HG02588 (cell line): Measurements from ENCODE around the gene DNAJC15.

Source experiments
- ATAC-seq: cut with Tn5 transposase; IDR thresholded peaks from one replicate; pipeline ENCODE4 v1.9.1; 2021; ENCODE audit warnings: mild to moderate bottlenecking, moderate library complexity; ENCODE audit not compliant: unreplicated experiment

The DNAJC15 gene

DNA sequence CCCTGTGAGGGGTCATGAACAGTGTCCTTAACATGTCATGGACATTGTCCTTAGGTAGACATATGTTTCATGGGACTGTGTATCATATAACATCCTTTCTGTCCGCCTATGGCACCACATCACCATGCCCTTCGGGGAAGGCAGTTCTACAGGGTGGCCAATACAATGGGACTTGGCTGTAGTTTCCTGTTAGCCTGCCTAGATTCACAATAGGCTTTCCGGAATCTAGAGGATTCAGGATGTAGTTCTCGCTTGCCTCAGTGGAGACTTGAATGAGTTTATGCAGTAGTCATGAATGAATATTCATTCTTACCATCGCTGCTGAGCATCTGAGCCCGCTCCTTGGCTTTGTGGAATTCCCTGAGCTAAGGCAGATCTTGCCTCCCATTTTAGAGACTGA lies 100.5 kb downstream of the DNAJC15 start:
- ATAC-seq: no peak

- no peak for ATAC-seq
Measured at GRCh38 chr13:43124490-43124889, 101.1 kb downstream of the DNAJC15 start.

DNA sequence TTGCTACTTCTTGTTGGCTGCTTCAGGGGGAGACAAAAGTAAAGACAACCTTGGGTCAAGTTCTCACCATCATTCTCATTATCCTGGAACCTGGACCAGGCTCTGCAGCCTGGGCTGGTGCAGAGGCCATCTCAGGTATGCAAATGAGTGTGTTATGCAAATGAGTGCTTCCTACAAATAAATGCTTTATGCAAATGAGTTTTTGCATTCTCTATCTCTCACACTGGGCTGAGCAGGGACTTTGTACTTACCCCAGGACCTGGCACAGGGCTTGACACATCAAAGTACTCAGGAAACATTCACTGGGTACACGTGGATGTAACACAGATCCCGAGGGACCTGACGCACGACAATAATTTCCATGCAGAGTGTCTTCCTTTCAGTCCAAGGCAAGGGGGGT lies 103.0 kb downstream of the DNAJC15 start:
- ATAC-seq: no peak

DNA sequence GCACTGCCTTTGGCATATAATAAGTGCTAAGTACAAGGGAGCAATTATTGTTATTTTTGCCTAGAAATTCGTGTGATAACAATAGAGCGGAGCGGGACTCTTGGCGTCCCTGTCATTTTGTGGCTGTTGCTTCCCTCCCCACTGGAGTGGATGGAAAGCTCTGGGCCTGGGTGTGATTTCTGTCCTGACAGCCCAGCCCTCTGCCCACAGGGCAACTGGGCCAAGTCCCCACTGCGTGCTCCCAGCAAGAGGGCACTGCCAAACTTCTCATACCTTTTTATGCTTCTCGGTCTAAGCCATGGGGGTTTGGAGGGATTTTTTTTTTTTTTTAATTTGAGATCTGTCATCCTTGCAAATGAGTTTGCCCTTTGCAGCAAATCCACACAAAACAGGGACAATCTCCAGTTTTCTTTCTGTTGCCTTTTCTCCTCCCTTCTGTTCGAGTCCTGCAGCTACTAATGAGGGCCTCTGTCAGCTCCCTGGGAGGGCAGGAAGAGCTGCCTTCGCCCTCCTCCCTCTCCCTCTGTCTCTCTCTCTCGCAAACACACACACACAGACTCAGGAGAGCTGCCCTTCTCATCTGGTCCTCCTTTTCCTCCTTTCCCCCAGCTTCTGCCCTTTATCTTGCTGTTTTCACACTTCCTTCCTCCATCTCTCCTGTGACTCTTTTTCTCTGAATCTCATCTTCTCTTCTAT lies 103.9 kb downstream of the DNAJC15 start:
- no peak for ATAC-seq

GRCh38 chr13:43127827-43128226 lies 104.4 kb downstream of the DNAJC15 start:
- no peak for ATAC-seq

- ATAC-seq: no peak
Measured at GRCh38 chr13:43128504-43128961, 105.1 kb downstream of the DNAJC15 start.

DNA sequence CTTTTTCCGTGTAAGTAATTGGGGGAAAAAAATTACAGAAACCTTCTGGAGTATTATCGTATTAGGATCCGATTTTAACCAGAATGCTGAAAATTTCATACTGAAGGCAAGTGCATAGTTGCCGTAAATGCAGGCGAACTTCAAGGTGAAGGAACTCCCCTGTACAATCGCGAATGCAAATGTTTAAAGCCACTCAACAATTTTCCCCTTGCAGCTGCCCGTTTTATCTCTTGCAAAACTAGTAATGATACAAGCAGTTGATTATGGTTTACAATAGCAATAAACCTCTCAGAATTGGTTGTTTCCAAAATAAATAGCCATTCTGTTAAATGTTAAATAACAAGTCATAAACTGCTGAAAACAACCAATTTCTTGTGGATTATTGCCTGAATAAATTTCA lies 105.7 kb downstream of the DNAJC15 start:
- ATAC-seq: no peak

DNA sequence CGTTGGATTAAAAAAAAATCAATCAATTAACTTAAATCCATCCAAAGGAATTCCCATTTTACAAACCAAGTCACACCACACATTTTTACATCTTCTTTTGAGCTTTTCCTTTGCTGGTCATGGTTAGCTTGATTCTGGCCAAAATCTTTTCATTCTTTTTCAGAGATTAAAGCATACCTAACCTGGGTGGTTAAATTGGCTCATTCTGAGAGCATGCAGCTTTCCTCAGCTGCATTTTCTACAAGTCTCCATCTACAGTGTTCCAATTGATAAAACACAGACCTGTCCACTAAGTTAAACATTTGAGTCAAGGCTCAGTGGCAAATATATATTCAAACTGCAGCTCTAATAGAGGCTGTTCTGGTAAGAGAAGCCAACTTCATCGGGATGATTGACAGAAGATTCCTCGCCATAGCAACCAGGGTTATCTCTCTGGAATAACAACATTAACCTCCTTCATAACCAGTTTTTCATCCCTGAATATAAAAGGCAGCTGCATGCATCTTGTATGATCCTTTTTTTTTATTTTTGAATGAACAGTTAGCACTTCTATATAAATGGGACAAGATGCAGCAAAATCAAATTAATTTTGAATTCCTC lies 106.2 kb downstream of the DNAJC15 start:
- no peak for ATAC-seq

DNA sequence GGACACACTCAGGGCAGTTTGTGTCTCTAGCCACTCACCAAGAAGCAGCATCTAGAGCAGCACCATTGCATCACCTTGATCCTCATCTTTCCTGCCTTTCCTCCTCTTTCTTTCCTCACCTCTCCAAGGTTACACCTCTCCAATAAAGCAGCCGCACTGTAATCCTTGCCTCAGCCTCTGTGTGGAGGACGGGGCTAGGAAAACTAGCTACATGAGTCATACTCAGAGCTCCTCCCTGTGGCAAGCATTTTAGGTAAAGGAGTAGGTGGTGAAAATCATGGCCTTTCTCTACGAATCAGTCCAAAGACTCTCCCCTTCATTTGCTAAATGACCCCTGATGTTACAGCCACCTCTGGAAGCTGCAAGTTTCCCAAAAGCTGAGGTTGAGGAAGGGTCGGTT lies 108.9 kb downstream of the DNAJC15 start:
- no peak for ATAC-seq

GRCh38 chr13:43132911-43133310 lies 109.5 kb downstream of the DNAJC15 start:
- no peak for ATAC-seq

DNA sequence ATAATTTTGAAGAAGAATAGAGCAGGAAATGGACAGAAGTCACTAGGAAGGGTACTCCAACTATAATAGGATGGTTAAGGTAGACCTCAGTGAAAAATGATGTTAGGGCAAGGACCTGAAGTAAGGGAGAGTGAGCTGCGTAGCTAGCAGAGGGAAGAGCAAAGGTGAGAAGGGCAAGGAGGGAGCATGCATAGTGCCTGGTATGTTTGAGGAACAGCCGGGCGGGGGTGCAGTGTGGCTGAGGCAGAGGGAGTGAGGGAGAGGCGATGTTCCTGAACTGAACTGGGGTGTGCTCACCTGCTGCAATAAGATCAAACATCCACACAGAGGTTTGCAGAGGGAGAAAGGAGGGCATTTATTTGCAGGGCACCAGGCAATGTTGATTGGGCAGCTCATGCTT lies 110.4 kb downstream of the DNAJC15 start:
- ATAC-seq: no peak

GRCh38 chr13:43134868-43135267 lies 111.5 kb downstream of the DNAJC15 start:
- no peak for ATAC-seq

- no peak for ATAC-seq
Measured at GRCh38 chr13:43135516-43135915, 112.1 kb downstream of the DNAJC15 start.

- no peak for ATAC-seq
Measured at GRCh38 chr13:43136920-43137575, 113.7 kb downstream of the DNAJC15 start.

DNA sequence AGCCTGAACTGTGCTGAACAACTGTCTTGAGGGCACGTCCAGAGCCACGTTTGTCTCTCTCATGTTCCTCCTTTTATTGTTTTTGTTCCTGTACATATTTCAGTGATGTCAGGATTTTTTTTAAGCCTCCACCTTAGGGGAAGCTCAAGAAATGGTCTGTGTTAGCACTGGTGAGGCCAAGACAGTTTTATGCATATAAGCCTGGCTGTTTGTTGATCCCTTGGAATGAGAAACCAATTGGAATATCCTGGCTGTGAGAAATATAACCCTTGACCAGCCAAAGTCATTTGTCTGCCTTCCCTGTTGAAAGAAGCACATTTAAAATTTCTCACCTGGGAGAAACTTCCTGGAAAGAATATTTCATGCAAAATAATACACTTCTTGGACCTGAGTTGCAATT lies 115.8 kb downstream of the DNAJC15 start:
- no peak for ATAC-seq

- ATAC-seq: no peak
Measured at GRCh38 chr13:43139921-43140320, 116.5 kb downstream of the DNAJC15 start.

DNA sequence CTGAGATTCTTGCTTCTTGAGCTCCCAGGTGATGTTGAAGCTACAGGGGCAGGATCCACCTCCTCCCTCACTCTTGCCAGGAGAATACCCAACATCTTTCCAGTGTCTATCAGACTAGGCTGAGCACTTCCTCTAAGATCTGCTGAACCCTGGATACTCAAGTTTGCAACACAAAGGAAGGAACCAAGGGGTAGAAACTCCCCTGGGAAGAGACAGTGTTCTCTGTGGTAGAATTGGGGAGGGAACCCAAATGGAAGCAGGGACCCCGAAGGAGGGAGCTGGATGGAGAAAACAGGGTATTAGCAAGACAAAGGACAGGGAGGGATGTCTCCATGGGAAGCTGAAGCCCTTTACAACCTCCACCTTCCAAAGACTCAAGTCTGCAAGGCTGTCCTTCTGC lies 117.6 kb downstream of the DNAJC15 start:
- ATAC-seq: no peak

DNA sequence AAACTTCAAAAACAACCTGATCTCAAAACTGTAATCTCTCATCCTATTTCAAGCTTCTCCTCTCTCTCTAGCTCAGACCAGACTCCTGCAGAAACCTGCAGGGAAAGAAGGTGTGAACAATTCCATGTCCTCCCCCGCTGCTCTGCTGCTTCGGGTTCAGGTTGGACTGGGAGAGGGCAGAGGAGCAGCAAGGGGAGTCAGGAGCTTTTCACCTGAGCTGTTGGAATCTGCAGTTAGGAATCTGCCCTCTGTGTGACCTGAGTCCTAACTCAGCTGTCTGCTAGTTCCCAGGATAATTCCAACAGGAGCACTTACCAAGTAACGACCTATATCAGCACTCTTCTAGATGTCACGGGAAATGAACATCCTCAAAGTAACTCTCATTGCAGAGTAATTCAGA lies 118.3 kb downstream of the DNAJC15 start:
- ATAC-seq: no peak

- ATAC-seq: no peak
Measured at GRCh38 chr13:43143591-43143990, 120.2 kb downstream of the DNAJC15 start.

- ATAC-seq: no peak
Measured at GRCh38 chr13:43145534-43146196, 122.3 kb downstream of the DNAJC15 start.

- no peak for ATAC-seq
Measured at GRCh38 chr13:43146400-43146799, 123.0 kb downstream of the DNAJC15 start.
